NCI-H82 (cell line): ENCODE results near the gene MYO18B.
A peak's percentile ranks its signal among the peaks of the same experiment; 100 is the strongest.

Experiments used
- DNase-seq: peaks from one replicate; lab custom pipeline; 2025; lab: John Stamatoyannopoulos, UW

The MYO18B gene

DNA sequence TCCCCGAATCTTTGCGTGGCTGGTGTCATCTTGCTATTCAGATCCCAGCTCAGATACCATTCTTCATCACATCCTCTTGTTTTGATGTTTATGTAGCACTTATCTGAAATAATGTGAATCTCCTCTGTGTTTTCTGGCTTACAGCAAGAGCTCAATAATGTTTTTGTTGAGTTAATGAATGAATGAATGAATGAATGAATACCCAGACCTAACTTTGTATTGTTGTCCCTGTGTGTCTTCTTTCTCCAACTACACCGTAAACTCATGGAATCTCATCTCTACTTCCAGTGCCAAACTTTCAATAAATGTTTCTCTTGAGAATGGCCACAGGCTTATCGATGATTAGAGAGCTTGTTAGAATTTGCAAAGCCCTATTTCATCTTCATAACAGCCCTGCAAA, 110.2 kb downstream of the MYO18B start:
- no peak for DNase-seq

DNA sequence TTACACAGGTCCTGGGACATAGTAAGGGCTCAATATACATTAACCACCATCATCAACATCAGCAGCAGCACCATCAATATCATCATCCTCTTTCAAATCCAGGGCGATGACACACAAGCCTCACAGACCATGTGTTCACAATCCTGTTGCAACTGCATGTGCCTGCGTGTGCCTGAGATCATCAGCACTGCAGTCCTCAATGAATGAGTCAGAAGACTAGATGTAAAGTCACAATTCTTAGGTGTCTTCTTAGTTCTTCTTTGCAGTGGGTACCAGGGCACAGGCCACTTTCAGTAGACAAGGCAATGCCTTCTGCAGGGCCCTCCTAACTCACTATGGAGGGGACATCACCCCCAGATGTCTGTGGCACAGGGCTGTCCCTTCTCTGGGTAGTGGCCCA, 111.1 kb downstream of the MYO18B start:
- DNase-seq: no peak

DNA sequence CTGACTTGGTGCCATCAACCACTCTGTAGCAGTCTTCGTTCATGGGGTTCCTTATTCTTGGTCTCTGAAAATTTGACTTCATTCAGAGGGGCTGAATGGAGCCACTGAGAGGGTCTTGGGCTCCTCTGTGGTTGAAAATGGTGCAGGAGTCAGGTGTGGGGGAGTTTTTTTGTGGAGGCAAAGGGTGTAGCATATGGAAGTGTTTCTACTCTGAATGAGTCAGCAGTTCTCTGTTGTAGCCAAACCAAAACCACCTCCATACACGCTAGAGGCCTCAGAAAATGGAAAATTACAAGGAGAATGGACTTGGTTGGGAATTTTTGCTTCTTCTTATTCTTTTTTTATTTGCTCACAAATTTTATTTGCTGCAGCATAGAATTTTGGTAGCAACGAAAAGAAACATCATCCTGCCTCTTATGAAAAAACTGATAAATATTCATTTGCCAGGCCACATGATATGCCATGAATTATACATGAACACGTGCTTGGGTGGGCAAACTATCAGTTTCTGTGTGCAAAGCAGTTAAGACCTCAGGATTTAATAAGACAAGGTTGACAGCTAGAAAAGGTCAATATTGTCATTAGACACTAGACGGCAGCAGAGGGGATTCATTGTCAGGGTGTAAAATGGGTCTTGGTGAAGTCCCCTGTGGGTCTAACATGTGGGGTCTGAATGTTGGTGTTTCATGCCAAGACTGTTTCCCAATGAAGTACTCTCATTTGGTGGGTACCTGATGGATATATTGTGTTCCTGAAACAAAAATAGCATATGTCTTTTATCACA, 111.7 kb downstream of the MYO18B start:
- peak; percentile 74 for DNase-seq

DNA sequence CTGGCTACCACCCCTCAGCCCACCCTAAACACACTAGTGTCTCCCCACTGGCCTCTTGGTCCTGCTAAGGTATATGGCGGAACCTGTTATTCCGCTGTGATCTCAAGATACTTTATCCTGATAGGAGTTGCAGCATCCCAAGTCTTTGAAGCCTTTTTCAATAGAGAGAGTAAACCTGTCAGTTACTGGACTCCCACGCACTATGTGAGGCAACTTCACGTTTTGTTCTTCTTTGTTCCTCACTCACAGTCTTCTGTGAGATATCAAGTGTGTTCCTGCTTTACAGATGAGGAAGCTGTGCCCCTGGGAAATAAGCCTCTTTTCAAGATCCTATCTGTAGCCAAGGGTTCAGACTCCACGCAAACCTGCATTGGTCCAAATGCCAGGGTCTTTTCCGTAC, 127.8 kb downstream of the MYO18B start:
- no peak for DNase-seq

DNA sequence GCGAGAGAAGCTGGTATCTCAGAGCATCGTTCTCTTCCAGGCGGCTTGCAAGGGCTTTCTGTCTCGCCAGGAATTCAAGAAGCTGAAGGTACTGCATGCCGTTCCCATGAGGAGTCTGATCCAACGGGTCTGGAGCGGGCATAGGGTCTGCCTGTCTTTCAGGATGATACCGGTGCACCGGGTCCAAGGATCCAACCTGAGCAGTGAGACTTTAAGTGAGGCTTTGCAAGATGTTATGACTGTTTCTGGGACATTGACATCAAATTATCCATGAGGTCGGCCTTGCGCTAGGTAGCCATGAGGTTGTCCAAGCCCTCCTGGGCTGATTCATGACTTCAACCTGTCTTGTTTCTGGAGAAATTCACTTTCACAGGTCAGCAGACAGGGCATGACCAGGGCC, 132.3 kb downstream of the MYO18B start:
- DNase-seq: no peak

DNA sequence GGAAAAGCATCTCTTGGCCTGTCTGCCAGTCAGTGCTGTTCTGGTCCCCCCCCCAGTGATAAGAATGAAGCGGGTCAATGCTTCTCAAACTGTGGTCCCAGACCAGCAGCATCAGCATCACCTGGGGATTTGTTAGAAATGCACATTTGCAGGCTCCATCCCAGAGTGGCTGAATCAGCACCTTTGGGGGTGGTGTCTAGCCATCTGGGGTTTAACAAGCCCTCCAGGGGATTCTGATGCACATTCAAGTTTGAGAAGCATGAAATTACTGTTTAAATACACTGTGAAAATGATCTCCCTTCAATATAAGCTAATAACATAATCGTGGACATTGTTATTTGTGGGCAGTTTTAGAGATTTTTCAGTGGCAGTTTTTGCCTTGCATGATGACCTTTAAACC, 133.5 kb downstream of the MYO18B start:
- no peak for DNase-seq

DNA sequence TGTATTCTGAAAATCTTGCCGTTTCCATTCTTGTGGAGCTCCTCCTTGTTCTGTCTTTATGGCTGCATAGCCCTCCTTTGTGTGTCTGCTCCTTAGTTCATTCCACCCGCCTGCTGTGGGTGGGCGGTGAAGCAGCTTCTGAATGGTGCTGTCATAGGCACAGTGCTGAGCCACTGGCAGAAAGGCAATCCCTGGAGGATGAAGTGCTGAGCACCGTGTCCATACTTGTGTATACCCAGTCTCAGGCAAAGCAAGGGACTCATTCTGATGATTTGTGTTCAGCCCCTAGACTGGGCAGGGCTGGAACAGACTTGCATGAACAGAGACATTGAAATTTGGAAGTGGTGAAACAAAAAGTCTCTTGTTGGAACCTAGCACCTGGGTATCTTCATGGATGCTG, 134.9 kb downstream of the MYO18B start:
- DNase-seq: no peak

DNA sequence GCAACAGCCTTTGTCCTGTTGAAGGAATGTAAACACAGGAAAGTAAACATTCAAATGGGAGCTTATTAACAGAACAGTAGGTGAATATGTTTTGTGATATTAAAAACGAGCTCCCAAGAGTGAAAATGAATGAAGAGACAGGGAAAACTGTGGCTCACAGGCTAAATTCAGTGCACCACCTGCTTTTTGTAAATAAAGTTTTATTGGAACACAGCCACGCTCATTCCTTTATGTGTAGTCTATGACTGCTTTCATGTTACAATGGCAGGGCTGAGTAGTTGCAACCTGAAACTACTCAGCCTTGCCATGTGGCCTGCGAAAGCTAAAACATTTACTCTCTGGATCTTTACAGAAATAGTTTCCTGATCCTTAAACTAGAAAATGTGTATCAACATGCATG, 136.9 kb downstream of the MYO18B start:
- no peak for DNase-seq

DNA sequence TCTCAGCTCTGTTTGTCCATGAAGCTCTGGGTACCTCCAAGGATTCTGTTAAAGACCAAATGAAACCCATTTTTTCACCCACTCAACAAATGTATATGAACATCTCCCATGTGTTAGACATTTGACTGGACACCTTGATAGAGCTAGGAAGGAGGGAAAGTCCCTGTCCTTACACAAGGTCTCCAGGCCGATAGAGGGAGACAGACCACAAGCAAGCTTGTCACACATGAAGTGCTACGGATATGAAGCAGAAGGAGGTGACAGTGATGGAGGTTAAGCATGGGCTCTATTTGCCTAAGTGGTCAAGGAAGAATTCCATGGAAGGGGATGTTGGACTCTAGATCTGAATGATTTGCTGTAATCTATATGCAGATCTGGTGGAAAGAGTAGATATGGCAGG, 138.5 kb downstream of the MYO18B start:
- peak; percentile 15 for DNase-seq

DNA sequence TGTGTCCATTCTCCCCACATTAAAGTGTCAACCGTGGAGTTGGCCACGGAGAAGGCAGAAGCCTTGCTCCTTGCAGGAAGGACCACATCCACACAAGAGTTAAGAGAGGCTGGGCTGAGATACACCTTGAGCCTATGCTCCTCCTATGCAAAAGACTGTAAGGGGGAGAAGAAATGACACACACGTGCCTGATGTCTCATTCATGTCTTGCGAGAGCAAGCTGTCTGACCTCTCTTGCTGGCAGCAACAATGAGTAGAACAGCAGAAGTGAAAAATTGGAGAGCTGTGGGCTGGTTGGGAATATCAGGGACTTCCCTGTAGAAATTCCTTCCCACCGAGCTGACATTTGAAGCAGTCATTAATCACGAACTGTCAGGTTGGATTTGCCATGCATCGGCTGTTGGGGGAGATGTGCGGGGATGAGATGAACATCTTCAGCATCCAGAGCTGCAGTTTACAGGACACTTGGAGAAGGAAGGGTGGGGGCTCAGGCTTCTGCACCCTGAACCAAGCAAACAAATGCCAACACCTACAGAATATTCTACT, 139.3 kb downstream of the MYO18B start:
- peak; percentile 61 for DNase-seq

DNA sequence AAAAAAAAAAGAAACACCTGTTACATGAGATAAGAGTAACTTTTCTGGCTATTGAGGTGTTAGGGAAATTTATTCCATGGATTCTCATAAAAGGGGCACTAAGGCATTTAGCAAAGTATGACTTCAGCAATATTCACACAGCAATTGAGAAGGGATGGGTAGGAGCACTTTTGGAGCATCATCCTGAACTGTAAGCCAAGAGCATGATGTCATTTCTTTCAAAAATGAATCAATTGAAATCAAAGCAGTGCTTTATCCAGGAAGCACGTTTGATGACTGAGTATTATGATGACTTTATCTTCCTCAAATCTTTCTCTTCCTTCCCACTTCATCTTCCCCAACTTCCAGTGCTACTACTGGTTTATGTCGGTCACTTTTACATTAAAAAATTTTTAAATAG, 140.4 kb downstream of the MYO18B start:
- no peak for DNase-seq

DNA sequence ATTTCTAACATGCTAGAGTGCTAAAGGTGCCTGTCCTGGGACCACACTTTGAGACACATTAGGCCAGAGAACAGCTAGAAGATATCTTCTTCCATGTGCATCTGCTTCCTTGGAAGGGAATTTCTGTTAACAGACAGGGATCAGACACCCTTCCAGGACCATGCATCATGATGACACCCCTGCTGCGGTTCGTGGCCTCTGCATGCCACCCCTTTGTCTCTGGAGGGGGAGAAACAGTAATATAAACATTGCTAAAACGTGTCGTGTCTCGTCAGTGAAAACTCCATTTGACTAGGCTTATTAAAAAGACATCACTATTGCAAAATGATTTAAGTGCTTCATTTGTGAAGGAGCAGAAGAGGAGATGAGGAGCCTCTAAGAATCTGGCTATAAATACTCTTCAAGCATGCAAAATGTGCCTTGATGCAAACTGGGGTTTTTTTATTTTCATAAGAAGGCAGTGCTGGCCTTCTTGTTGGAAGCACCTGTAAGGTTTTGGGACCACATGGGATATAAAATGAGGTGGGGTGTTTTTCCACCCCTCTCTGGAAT, 141.6 kb downstream of the MYO18B start:
- no peak for DNase-seq

DNA sequence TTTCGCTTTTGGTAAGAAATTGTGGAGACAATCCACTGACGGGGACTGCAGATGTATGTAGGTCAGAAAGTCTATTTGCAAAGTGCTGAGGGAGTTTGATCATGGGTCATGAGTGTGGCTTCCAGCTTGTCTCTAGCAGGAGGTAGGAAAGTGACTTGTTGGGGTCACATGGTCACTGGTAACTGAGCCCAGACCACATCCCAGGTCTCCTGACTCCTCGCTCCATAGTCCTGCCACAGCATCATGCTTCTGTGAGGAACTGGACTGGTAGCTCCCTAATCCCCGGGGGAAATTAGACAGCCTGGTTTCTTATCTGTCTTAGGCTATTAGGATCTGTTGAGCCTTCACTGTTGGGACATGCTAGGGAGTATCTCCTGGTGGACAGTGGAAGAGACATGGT, 142.1 kb downstream of the MYO18B start:
- DNase-seq: peak; percentile 19

DNA sequence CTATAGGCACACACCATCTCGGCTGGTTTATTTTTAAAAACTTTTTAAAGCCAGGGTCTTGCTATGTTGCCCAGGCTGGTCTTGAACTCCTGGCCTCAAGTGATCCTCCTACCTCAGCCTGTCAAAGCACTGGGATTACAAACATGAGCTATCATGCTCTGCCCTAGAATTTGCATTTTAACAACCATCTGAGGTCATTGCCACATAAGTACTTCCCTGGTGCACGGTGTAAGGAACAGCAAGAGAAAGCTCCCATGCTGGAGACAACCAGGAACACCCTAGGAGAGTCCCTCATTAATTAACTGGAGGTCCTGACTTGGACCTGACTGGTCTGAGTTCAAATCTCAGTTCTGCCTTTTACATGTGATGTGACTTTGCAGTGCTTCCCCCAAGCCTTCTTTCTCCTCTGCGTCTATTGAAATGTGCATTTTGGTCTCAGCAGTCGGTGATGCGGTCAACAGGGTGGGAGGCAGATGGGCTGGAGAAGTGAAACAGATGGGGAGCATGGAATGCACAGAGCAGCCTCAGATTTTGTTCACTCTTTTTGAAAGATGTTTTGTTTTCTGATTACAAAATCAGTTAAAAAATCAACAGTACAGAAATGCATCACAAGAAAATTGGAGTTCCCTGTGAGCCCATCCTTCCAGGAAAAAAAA, 146.5 kb downstream of the MYO18B start:
- peak; percentile 22 for DNase-seq

DNA sequence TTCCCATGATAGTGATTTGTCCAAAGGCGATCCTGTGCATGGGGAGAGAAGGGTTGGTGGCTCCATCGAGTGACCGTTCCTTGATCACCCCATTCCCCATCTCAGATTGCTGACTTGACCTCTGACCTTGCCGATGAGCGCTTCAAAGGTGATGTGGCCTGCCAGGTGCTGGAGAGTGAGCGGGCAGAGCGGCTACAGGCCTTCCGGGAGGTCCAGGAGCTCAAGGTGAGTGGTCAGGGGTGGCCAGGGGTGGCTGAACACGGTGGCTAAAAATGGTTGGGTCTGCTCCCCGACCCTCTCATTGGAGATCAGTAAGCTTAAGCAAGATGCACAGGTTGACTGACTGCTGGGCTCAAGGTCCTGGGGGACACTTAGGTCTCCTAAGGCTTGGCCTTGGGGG, 148.7 kb downstream of the MYO18B start:
- no peak for DNase-seq

DNA sequence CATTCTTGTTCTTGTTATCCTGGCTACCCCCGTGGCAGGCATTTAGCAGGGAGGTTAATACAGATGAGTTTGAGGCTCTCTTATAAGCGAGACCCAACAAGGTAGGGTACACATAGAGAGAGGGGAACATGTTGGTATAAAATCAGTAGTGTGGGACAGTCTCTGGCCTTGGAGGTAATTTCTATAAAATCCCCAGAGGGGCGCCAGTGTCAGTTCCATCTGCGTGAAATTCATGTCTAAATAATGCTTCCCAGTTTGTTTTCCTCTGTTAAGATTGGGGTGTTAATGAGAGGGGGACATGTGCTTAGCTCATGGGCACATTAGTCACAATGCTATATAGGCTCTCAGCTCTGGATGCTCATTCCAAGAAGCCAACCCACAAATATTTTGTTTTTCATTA, 150.7 kb downstream of the MYO18B start:
- peak; percentile 13 for DNase-seq

DNA sequence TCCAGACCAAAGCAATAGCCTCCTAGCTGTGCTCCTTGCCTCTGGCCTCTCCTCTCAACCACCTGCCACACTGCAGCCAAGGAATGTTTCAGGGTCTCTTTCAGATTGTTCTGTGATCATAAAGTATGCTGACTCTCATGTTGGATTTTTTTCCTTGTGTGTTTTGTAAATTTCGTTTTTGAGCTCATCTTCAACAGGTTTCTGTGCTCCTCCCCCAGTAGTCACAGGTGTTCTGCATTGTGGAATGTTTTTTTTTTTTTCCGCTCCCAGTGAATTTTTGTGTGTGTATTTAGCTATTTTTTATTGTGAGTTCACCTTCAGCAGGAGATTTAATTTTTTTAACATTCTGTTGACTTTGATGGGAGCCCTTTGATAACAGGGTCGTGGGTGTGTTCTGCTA, 153.7 kb downstream of the MYO18B start:
- no peak for DNase-seq

DNA sequence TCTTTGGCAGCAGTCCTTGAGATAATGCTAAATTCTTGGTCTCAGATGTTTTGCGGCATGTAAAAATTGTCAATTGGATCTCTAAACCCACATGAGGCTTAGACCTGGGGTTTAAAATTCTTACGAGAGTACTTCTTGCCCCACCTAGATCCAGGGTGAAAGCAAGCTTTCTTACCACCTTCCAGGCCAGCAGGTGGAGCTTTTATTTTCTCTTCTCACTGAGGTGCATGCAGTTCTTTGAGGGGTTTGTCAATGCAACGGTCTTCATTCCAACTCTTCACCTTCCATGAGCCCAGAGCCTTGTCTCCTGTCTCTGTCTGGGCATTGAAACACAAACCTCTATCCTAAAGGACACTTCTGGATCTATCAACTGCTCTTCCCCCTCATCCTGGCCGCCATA, 154.1 kb downstream of the MYO18B start:
- DNase-seq: peak; percentile 30

DNA sequence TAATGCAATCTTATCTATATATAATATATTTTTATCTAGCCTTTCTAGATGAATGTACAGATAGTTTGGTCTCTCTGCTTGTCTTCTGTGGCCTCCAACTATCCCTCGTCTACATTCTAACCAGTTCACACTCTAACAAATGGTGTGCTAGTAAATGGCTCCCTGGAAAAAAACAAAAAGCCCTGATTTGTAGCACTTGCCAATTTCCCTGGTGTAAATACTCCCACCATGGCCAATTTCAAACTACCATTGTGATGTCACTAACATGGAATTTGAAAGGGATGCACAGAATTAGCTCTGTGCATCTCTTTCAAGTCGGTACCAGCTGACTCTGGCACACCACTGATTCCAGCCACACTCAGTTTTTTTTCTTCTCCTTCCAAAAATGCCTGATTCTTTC, 154.6 kb downstream of the MYO18B start:
- DNase-seq: no peak

DNA sequence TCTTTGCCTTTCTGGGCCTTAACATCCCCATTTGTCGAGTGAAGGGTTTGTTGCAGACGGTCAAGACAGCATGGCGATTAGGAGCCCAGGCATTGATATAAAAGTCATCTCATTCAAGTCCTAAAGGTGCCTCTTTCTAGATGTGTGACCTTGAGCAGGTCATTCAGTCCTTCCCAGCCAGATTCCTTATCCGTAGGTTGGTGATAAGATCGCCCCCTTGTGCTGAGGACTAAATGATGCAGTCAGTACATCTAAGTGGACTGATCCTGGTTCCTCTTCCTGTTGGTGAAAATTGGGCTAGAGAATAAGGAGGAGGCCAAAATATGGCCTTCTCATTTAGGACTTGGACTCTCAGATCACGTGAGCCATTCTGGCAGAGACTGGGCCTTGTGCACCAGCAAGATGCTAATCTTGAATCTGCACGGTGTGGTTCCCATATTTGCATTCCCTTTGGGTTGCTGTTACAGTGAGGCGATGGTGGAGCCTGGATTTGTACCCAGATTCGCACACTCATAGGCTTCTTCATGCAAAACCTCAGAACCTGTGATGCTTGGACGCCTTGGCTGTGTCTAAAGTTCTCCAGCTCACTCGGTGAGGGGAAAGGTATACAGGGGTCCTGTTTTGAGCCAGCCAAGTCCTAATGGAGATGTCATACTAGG, 156.8 kb downstream of the MYO18B start:
- peak; percentile 53 for DNase-seq

DNA sequence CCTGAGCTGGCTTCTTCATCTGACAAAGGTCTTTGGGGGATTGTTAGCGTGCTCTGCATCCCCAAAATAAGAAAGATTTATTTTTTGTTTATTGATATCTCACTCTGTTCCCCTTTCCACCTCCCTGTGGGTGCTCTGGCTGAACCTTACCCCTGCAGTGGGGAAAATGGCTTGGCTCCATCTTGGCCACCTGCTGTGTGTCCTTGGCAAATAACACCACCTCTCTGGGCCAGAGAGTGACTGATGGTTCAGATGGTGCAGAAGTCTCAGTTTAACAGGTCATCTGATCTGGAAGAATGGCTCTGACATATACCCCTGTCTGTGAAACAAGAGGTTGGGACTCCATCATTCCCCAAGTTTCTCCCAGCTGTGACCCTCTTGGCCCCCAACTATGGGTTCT, 157.6 kb downstream of the MYO18B start:
- DNase-seq: no peak

DNA sequence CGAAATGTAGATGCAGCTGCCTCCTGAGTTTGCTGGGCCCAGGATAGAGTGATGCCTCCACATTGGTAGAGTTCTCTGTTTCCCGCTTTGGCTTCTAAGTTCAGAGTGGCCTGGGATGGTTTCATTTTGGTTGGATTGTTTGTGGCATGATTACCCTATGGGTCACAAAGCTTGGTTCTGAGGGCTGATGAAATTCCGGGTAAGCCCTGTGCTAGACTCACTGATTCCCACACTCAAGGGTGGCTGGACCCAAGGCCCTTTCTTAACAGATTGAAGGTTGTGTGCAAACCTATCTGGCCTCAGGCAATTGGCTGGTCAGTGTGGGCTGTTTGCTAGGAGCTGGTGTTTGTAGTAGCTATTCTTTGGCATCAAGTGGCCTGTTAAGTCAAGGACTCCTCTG, 158.4 kb downstream of the MYO18B start:
- no peak for DNase-seq

DNA sequence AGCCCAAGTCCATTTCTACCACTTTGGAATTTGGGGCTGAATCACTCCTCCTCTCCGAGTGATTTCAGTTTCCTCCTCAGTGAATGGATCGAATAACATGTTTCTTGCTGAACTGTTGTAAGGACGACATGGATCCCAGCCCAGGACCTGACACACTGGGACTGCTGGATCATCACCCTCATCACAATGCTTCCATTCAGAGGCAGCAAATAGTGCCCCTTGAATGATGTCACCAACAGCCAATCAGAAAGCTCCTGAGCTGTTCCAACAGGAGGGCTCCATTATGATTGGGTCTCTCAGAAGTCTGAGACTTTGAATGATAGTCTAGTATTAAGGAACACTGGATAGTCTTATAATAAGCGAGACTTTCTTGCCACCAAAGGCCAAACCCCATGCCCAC, 158.9 kb downstream of the MYO18B start:
- peak; percentile 13 for DNase-seq
